Fibroblast of villous mesenchyme (primary cell): ENCODE results near the gene SLC35F6. TPM values are rescaled to one million over a fixed set of nuclear protein-coding genes. Genes with fewer than 3 reads are reported as not detected.

Experiments used
- DNase-seq: peaks from one replicate; pipeline ENCODE4 v3.0.0-alpha.2; 2010; ENCODE audit warnings: low read depth
- H3K4me3 ChIP-seq: 2 replicates; pipeline ENCODE4 v1.5.1; 2011; ENCODE audit warnings: low read depth, mild to moderate bottlenecking, low read length
- CTCF ChIP-seq: IDR thresholded peaks from 2 replicates; pipeline ENCODE4 v1.5.1; 2012; ENCODE audit warnings: low read depth, mild to moderate bottlenecking, low read length; ENCODE audit not compliant: insufficient read depth
- total RNA-seq: library from RNA; depleted of rRNA; stranded (reverse); fragments of >200 nt; gene quantifications from 2 replicates; pipeline ENCODE4 v1.2.3, GENCODE V29; 2012

Gene SLC35F6
- total RNA-seq, 1 donor, result 87.2 TPM

DNA sequence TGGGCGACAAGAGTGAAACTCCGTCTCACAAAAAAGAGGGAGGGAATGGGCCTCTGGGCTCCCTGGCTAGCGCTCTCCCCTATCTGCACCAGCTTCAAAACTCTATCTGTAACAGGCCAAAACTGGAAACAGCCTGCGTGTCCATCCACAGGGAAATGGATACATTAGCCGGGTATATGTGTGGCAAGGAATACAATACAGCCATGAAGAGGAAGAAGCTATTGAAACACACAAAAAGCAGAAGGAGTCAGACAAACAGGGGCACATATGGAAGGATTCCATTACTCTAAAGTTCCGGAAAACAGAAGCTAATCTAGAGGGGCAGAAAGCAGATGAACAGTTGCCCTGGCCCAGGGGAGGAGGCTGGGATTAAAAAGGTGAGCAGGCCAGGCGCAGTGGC lies 24.6 kb upstream of the SLC35F6 start:
- H3K4me3 ChIP-seq, result no peak overlapping the region
- DNase-seq, result no peak
- TF ChIP-seq CTCF, result no peak

DNA sequence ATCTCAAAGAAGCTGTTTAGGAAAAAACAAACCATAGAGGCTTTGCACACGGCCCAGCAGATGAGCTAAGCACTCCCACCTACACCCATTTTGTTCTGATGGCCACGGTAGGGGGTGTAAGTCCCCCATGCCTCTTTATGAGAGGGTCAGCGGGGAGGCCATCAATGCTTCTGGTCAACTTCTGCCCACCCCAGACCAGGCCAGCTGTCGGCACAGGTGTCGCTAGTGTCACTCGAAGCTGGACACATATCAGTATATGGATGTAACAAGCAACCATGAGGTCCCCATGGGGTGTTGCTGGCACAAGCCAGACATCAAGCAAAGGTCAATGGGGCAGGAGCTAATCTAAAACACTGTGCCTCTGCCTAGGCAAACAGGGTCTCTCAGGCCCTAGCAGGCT lies 23.7 kb upstream of the SLC35F6 start:
- DNase-seq, result no peak
- TF ChIP-seq CTCF, result no peak
- no peak overlapping the region for H3K4me3 ChIP-seq

- no peak overlapping the region for H3K4me3 ChIP-seq
- no peak for TF ChIP-seq CTCF
- DNase-seq, result peak; percentile 47
Measured at GRCh38 chr2:26740890-26741302, 23.2 kb upstream of the SLC35F6 start.

DNA sequence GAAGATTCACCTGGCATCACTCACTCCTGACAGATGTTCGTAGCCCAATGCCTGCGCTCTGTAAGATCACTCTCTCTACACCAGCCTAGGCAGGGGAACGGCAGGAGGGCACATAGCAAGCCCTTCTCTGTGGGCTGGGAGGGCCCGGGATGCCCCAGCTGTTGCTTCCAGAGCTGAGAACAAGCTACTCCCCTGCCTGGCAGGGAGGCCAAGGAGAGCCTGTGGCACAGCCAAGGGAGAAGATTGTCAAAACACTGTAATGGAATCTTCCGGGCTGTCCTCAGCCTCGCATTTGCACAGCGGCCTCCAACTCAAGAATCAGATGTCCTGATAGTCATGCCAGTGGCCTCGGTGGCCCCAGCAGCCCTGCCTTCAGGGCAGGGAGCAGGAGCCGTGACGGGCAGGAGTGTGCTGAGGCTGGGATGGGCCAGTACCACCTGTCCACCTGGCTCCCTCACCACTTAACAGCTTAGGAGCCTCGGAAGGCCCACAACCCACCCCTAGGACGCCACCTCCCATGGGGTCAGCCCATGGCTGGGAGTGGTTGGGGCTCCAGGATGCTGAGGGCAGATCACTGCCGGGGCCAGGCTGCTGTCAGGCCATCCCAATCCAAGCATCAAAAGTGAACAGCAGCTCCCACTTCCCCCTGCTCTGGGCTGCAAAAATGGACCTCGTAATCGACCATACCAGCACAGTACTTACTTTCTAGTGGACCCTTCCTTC lies 21.9 kb upstream of the SLC35F6 start:
- no peak for DNase-seq

GRCh38 chr2:26743852-26744251 lies 20.2 kb upstream of the SLC35F6 start:
- no peak for TF ChIP-seq CTCF
- DNase-seq, result no peak
- no peak overlapping the region for H3K4me3 ChIP-seq

More for the DNA sequence above, 21.9 kb upstream of the SLC35F6 start:
- TF ChIP-seq CTCF, result no peak
- no peak overlapping the region for H3K4me3 ChIP-seq

DNA sequence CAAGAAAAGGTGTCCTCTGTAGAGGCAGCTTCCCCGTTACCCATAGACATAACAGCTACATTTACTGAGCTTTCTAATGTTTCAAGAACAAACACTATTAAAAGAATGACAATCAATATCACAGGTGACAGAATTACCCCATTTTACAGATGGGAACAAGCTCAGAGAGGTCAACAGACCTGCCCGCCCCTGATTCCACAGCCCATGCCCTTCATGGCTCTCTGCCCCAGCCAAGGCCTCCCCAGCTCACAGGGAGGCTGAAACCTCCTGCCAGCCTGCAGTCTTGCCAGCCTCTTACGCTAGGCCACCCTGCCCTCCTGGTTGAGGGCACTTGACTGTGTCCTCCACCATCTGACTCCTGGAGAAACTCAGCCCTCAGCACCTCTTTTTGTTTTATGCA lies 19.1 kb upstream of the SLC35F6 start:
- H3K4me3 ChIP-seq, result no peak overlapping the region
- DNase-seq, result no peak
- no peak for TF ChIP-seq CTCF

DNA sequence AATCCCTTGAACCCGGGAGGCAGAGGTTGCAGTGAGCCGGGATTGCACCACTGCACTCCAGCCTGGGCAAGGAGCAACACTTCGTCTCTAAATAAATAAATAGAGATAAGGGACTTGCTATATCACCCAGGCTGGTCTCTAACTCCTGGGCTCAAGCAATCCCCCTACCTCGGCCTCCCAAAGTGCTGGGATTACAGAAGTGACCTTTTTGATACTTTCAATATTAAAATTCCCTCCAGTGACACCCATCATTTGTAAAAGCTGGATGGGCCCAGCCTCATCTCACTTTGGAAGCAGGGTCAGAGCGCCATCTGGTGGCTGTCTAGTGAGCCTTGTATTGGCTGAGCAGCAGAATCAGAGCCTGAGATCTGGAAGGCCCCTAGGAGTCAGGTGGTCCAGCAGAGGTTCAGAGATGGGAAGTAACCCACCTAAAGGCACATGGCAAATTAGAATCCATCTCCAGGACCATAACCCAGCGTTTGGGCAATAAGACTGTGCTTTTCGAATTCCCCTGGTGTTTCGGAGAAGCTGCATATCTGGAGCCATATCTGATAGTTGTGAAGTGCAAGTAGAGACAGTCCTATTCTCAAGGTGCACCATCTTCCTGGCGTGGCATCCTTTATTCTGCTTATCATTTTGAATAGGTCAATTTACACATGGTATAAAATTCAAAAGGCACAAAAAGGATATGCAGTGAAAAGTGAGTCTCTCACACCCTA lies 18.3 kb upstream of the SLC35F6 start:
- DNase-seq, result peak; percentile 85
- peak; percentile 97 for TF ChIP-seq CTCF

More for the DNA sequence above, 18.3 kb upstream of the SLC35F6 start:
- H3K4me3 ChIP-seq, result no peak overlapping the region
